Measurements from ENCODE around the gene TTC17. TPM values are rescaled to one million over a fixed set of nuclear protein-coding genes. Genes with fewer than 3 reads are reported as not detected.
"Not testable (repeated sequence)": the region's sequence is repeated elsewhere in the genome, so short reads cannot be mapped to it uniquely, and the experiment has no call there.

The TTC17 gene
- polyA plus RNA-seq, 1 donor (not counting 4 experiments of a cell fraction or from before 2014, with no cell fraction given): 53.4 TPM

- Histone ChIP-seq H3K36me3 (ENCODE audit: control insufficient read depth in 2 of 2, extremely low read depth in 1 of 2, insufficient read depth in 2 of 2, low read length in 2 of 2) (peaks cover 12 to 21% of the 10 kb centered on the region in 2 experiments), H3K79me2 (ENCODE audit: control insufficient read depth, insufficient read depth, low read length) (no peaks in the 10 kb centered on the region), H2AFZ (ENCODE audit: control insufficient read depth, low read length) (no peak overlapping the region), H3K27me3 (ENCODE audit: control insufficient read depth, extremely low read depth, insufficient read depth, low read length) (no peaks in the 10 kb centered on the region), H3K9me1 (ENCODE audit: control insufficient read depth, extremely low read depth, insufficient read depth, low read length) (no peaks in the 10 kb centered on the region), H3K9ac (ENCODE audit: control insufficient read depth, extremely low read depth, insufficient read depth, low read length) (no peak overlapping the region), H4K20me1 (ENCODE audit: control insufficient read depth, extremely low read depth, insufficient read depth, low read length) (no peaks in the 10 kb centered on the region), H3K4me2 (ENCODE audit: control insufficient read depth, extremely low read depth, insufficient read depth, low read depth, low read length) (no peak overlapping the region), H3K27ac (ENCODE audit: control insufficient read depth, insufficient read depth, low read length) (no peak overlapping the region), H3K4me1 (ENCODE audit: control insufficient read depth, extremely low read depth, insufficient read depth, low read length) (peaks cover 12% of the 10 kb centered on the region), H3K9me3 (ENCODE audit: control insufficient read depth, low read depth, low read length) (no peaks in the 10 kb centered on the region), H3K4me3 (ENCODE audit: control insufficient read depth in 2 of 3, extremely low read depth in 1 of 3, insufficient read depth in 2 of 3, low read depth in 1 of 3, low read length in 3 of 3) (no peak overlapping the region)
- DNase-seq (ENCODE audit: low read depth, low spot score): no peak
- TF ChIP-seq CTCF (optimal IDR thresholded peaks at IDR 0.05 in 1 of 3, IDR thresholded peaks at IDR 0.05 in 1 of 3, conservative IDR thresholded peaks at IDR 0.05 in 1 of 3; ENCODE audit: extremely low read depth in 1 of 3, insufficient read depth in 2 of 3, low read length in 3 of 3) (no peak), EZH2 (IDR thresholded peaks at IDR 0.05; ENCODE audit: low read length) (no peak)
- no peak for FAIRE-seq
- dilution Hi-C loops (cut with MboI; ENCODE audit: extremely low pct_ligation_motif_present, low sequenced_read_pairs): no loop called here
These were observed 42.5 kb downstream of the TTC17 start for GRCh38 chr11:43401252-43401651.

- dilution Hi-C loops (cut with MboI; ENCODE audit: extremely low pct_ligation_motif_present, low sequenced_read_pairs); H3K79me2 ChIP-seq (ENCODE audit: control insufficient read depth, insufficient read depth, low read length); H3K4me2 ChIP-seq (ENCODE audit: control insufficient read depth, extremely low read depth, insufficient read depth, low read depth, low read length); DNase-seq (ENCODE audit: low read depth, low spot score); H3K27ac ChIP-seq (ENCODE audit: control insufficient read depth, insufficient read depth, low read length); H4K20me1 ChIP-seq (ENCODE audit: control insufficient read depth, extremely low read depth, insufficient read depth, low read length); FAIRE-seq; H2AFZ ChIP-seq (ENCODE audit: control insufficient read depth, low read length); H3K9ac ChIP-seq (ENCODE audit: control insufficient read depth, extremely low read depth, insufficient read depth, low read length); H3K9me1 ChIP-seq (ENCODE audit: control insufficient read depth, extremely low read depth, insufficient read depth, low read length); H3K4me3 ChIP-seq (ENCODE audit: control insufficient read depth in 2 of 3, extremely low read depth in 1 of 3, insufficient read depth in 2 of 3, low read depth in 1 of 3, low read length in 3 of 3); H3K9me3 ChIP-seq (ENCODE audit: control insufficient read depth, low read depth, low read length); H3K27me3 ChIP-seq (ENCODE audit: control insufficient read depth, extremely low read depth, insufficient read depth, low read length): not testable (repeated sequence)
- peaks cover 10 to 19% of the 10 kb centered on the region in 2 experiments for H3K36me3 ChIP-seq (ENCODE audit: control insufficient read depth in 2 of 2, extremely low read depth in 1 of 2, insufficient read depth in 2 of 2, low read length in 2 of 2)
- peaks cover 12% of the 10 kb centered on the region for H3K4me1 ChIP-seq (ENCODE audit: control insufficient read depth, extremely low read depth, insufficient read depth, low read length)
These were observed 43.1 kb downstream of the TTC17 start for GRCh38 chr11:43401811-43402210.
